Upper lobe of right lung (tissue), 1 donor: Measurements from ENCODE around the gene ZNF628. TPM values are rescaled to one million over a fixed set of nuclear protein-coding genes. Genes with fewer than 3 reads are reported as not detected.

Experiments used
- ATAC-seq: fragments of 200-7000 bp; cut with Tn5 transposase; one replicate; pipeline ENCODE4 v1.9.1; 2020; ENCODE audit warnings: mild to moderate bottlenecking, moderate library complexity
- DNase-seq: peaks from one replicate; pipeline ENCODE4 v3.0.0-alpha.2; 2020
- H3K27ac ChIP-seq: fragments of 200-600 bp; one replicate; pipeline ENCODE4 v1.8.0; 2022
- H3K27me3 ChIP-seq: fragments of 200-600 bp; one replicate; pipeline ENCODE4 v1.8.0; 2022; ENCODE audit warnings: mild to moderate bottlenecking
- H3K36me3 ChIP-seq: fragments of 200-600 bp; one replicate; pipeline ENCODE4 v1.8.0; 2022
- H3K4me1 ChIP-seq: fragments of 200-600 bp; one replicate; pipeline ENCODE4 v1.8.0; 2022
- H3K4me3 ChIP-seq: fragments of 200-600 bp; one replicate; pipeline ENCODE4 v1.8.0; 2022; ENCODE audit warnings: mild to moderate bottlenecking
- H3K9me3 ChIP-seq: fragments of 200-600 bp; one replicate; pipeline ENCODE4 v1.8.0; 2022
- CTCF ChIP-seq: fragments of 200-600 bp; IDR thresholded peaks from one replicate; pipeline ENCODE4 v1.8.0; 2022; ENCODE audit warnings: antibody characterized with exemption
- intact Hi-C: fragments of 100-400 bp; cut with DNase I; formaldehyde crosslinking; loops from one replicate; pipeline ENCODE4 v1.11.0; 2022
- total RNA-seq: library from RNA; stranded (reverse); fragmentation: NEBNext Ultra II Directional; extraction: Animal tissue kit (Norgen Biotek cat#: 25700); gene quantifications from one replicate; pipeline ENCODE4 v1.2.1, GENCODE V29; 2021
- donor health status: DM: no; HTN: yes; CAD: no; lungs with severe emphysema.

ZNF628 gene
- total RNA-seq, 1 donor from 2014 or later, result 10.2 TPM

GRCh38 chr19:55488986-55489710 lies 12.7 kb downstream of the ZNF628 start:
- ATAC-seq (no peak), DNase-seq (no peak)
- Histone ChIP-seq H3K4me3 (no peak overlapping the region), H3K4me1 (peaks cover 5% of the 10 kb centered on the region), H3K27ac (no peak overlapping the region), H3K27me3 (peaks cover 6% of the 10 kb centered on the region), H3K36me3 (no peaks in the 10 kb centered on the region), H3K9me3 (no peaks in the 10 kb centered on the region)
- TF ChIP-seq CTCF, result no peak
- intact Hi-C loops, result no loop called here

GRCh38 chr19:55489711-55490477 lies 13.5 kb downstream of the ZNF628 start:
- no peak for TF ChIP-seq CTCF
- peaks cover 6% of the 10 kb centered on the region for H3K27me3 ChIP-seq
- H3K4me1 ChIP-seq, result no peaks in the 10 kb centered on the region
- no peak for DNase-seq
- no peaks in the 10 kb centered on the region for H3K9me3 ChIP-seq
- H3K27ac ChIP-seq, result no peak overlapping the region
- intact Hi-C loops, result no loop called here
- H3K4me3 ChIP-seq, result no peak overlapping the region
- no peaks in the 10 kb centered on the region for H3K36me3 ChIP-seq
- ATAC-seq, result no peak

- Histone ChIP-seq H3K27ac (no peak overlapping the region), H3K4me1 (no peaks in the 10 kb centered on the region), H3K27me3 (peaks cover 6% of the 10 kb centered on the region), H3K4me3 (no peak overlapping the region), H3K36me3 (no peaks in the 10 kb centered on the region), H3K9me3 (no peaks in the 10 kb centered on the region)
- ATAC-seq (no peak), DNase-seq (no peak)
- intact Hi-C loops, result no loop called here
- TF ChIP-seq CTCF, result no peak
Observed at GRCh38 chr19:55490478-55491432, 14.3 kb downstream of the ZNF628 start.

- Histone ChIP-seq H3K36me3 (no peaks in the 10 kb centered on the region), H3K27me3 (peaks cover 6% of the 10 kb centered on the region), H3K9me3 (no peaks in the 10 kb centered on the region), H3K4me3 (no peak overlapping the region), H3K4me1 (no peaks in the 10 kb centered on the region), H3K27ac (no peak overlapping the region)
- no peak for ATAC-seq
- DNase-seq, result no peak
- intact Hi-C loops, result no loop called here
- no peak for TF ChIP-seq CTCF
Observed at GRCh38 chr19:55491546-55492360, 15.3 kb downstream of the ZNF628 start.
